Subcutaneous adipose tissue (tissue), 4 donors: ENCODE data around the gene GMEB2. TPM values are rescaled to one million over a fixed set of nuclear protein-coding genes. Genes with fewer than 3 reads are reported as not detected.

Source experiments
- total RNA-seq, 4 donors: library from RNA; depleted of rRNA; stranded (reverse); fragments of >200 nt; gene quantifications; one replicate each; pipeline ENCODE4 v1.1.0, GENCODE V29; 2016
- TF ChIP-seq, protein P1 (sequence below): fragments of 450-650 bp; IDR thresholded peaks from one replicate; pipeline ENCODE4 v1.5.1; 2016; ENCODE audit warnings: low read depth, mild to moderate bottlenecking, control low read depth, antibody characterized with exemption, moderate library complexity

GMEB2 gene
- total RNA-seq, 4 donors from 2014 or later: 3.6 to 12.8 (median 5.1) TPM

DNA sequence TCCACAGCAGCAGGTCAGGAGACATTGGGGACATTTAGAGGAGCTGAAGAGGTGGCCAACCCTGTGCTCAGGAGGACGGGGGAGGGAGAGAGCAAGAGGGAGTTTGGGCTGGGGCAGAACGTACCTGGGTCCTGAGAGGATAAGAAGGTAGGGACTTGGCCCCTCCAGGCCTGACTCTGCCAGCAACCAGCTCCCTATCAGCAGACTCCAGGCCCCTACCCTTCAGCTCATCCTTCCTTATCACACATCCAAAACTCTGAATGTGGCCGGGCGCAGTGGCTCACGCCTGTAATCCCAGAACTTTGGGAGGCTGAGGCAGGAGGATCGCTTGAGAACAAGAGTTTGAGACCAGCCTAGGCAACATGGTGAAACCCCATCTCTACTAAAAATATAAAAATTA, 21.3 kb upstream of the GMEB2 start:
- TF ChIP-seq, protein P1, sequence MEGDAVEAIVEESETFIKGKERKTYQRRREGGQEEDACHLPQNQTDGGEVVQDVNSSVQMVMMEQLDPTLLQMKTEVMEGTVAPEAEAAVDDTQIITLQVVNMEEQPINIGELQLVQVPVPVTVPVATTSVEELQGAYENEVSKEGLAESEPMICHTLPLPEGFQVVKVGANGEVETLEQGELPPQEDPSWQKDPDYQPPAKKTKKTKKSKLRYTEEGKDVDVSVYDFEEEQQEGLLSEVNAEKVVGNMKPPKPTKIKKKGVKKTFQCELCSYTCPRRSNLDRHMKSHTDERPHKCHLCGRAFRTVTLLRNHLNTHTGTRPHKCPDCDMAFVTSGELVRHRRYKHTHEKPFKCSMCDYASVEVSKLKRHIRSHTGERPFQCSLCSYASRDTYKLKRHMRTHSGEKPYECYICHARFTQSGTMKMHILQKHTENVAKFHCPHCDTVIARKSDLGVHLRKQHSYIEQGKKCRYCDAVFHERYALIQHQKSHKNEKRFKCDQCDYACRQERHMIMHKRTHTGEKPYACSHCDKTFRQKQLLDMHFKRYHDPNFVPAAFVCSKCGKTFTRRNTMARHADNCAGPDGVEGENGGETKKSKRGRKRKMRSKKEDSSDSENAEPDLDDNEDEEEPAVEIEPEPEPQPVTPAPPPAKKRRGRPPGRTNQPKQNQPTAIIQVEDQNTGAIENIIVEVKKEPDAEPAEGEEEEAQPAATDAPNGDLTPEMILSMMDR: no peak

DNA sequence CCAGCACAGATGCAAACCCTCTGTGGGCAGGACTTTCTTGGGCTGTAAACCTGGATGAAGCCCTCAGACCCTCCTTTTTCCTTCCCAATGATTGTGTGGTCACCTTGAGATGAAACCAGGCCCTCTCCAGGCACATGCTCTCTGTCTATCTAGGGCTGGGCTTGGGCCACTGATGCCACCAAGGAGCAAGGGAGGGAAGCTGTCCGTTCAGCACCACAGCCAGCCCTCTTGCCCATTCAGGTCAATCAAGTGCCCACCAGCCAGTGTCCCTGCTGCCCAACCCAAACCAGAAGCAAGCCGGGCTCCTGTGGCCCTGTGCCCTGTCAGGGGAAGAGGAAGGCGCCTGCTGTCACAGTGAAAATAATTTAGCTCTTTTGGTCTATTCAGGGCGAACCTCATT, 18.3 kb upstream of the GMEB2 start:
- TF ChIP-seq, protein P1: no peak

DNA sequence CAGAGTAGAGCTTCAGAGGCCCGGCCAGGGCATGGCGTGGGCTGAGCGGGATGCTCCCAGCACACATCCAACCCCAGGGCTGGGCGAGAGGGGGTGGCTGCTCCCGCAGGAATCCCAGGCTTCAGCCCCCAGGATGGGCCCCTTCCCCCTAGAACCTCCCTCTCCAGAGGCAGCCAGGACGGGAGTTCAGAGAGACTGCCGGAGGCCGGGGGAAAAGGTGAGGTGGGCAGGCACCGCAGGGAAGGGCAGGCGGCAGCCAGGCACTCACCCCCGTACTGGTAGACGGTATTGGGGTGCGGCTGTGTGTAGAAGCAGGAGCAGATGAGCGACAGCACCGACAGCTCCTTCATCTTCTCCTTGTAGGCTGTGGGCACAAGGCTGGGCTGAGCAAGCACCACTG, 17.0 kb upstream of the GMEB2 start:
- TF ChIP-seq, protein P1: no peak

DNA sequence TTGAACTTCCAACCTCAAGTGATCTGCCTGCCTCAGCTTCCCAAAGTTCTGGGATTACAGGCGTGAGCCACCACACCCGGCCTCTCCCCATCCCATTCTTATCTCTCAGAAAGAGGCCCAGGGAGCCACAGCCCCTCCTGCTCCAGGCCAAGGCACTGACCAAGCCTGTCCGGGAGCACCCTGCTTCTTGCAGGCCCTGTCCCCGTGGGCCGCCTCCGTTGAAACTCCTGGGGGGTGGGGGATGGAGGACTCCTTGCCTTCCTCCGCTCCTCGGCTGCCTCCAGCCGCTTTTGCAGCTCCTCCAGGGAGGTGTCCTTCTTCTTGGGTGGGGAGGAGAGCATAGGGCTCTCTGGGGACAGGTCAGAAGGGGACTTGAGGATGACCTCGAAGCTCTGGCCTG, 16.6 kb upstream of the GMEB2 start:
- TF ChIP-seq, protein P1: no peak

DNA sequence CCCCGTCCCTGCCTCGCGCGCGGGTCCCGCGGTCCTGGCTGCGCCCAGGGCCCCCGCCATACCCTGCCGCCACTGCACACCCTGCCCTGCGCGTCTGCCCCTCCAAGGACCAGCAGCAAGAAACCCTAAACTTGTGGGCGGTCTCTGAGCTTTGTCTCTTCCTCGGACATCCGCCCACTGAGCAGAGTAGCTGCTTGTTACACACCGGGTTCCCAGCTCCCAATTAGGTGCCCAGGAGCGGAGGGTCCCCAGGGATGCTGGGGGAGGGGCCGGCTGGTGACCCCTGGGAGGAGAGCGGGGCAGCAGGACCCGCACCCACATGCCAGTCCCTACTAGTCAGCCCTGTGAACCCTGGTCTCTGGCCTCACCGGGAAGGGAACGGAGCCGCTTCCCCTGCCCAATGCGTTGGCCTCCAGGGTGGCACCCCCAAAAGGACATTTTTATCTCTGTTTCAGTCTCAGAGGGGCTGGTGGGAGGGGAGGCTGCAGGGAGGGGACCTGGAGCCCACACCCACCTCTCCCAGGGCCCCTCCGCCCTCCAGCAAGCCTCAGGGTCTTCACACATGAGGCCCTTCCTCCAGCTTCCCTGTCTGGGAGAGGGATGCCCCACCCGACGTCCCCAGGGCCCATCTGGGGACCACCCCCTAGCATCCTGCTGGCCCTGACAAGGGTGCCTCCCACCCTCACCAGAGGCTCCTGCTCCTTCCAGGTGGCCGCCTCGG, 15.8 kb upstream of the GMEB2 start:
- TF ChIP-seq, protein P1: no peak

DNA sequence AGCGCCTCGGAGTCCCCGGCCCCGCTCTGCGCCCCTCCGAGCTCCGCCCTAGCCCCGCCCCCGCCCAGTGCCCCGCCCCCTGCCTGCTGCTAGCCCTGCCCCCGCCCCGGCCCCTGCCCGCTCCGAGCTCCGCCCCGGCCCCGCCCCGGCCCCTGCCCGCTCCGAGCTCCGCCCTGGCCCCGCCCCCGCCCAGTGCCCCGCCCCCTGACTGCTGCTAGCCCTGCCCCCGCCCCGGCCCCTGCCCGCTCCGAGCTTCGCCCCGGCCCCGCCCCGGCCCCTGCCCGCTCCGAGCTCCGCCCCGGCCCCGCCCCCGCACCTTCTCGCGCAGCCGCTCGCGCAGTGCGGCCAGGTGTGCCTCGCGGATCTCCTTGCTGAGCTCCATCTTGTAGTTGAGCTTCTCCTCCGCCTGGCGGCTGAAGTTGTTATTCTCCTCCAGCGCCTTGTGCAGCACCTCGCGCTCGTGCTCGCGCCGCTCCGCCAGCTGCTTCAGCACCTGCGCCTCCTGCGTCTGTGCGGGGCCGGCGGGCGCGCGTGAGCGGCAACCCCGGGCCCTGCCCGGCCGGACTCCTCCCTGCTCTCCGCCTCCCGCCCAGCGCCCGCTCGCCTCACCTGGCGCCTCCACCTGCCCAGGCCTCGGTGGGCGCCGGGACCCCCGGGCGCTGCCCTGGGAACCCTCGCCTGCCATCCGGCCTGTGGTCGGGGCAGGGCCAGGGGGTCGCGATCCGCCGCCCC, 15.1 kb upstream of the GMEB2 start:
- TF ChIP-seq, protein P1: no peak

DNA sequence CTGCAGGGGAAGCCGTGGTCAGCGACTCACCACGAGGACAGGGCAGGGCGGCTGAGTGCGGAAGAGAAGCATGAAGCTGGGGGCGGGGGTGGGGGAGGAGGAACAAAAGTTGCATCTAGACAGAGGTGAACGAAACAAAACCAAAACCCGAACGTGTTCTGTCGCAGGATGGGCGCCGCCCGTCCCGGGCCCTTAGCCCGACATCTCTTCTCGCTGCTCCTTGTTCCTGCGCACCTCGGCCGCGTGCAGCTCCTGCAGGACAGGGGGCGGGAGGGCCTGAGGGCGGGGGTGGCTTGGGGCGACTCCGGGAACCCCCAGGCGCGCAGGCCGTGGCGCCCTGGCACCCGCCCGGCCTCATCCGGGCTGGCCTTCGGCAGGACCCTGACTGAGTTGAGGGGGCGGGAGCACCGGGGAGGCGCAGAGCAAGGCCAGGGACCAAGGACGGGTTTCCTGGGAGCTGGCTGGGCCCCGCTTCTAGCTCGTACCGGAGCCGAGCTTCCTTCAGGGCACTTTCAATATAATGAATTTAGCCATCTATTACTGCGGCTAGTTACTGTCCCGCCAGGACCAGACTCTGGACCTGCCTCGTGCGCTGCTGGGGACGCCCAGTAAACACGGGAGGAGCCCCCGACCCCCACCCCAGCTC, 14.4 kb upstream of the GMEB2 start:
- TF ChIP-seq, protein P1: no peak
